ENCODE results near the gene RBM5. TPM values are rescaled to one million over a fixed set of nuclear protein-coding genes. Genes with fewer than 3 reads are reported as not detected.

RBM5 gene
- total RNA-seq, 1 donor = 150 TPM

- Histone ChIP-seq H3K27ac (ENCODE audit: low read depth, low read length) (no peak overlapping the region), H3K9me3 (ENCODE audit: low read depth, low read length) (no peaks in the 10 kb centered on the region), H3K36me3 (ENCODE audit: insufficient read depth, low read length) (peaks cover 83% of the 10 kb centered on the region), H3K27me3 (ENCODE audit: insufficient read depth, low read length) (no peaks in the 10 kb centered on the region), H3K4me1 (ENCODE audit: insufficient read depth, low read length) (no peaks in the 10 kb centered on the region), H4K20me1 (ENCODE audit: insufficient read depth, low read length) (peaks cover 45% of the 10 kb centered on the region), H3K79me2 (ENCODE audit: insufficient read depth, low read length) (no peaks in the 10 kb centered on the region), H3K4me3 (ENCODE audit: insufficient read depth, low read length) (no peak overlapping the region), H3K4me2 (ENCODE audit: insufficient read depth, low read length) (no peak overlapping the region), H2AFZ (ENCODE audit: low read length) (no peak overlapping the region)
- TF ChIP-seq, protein P1, sequence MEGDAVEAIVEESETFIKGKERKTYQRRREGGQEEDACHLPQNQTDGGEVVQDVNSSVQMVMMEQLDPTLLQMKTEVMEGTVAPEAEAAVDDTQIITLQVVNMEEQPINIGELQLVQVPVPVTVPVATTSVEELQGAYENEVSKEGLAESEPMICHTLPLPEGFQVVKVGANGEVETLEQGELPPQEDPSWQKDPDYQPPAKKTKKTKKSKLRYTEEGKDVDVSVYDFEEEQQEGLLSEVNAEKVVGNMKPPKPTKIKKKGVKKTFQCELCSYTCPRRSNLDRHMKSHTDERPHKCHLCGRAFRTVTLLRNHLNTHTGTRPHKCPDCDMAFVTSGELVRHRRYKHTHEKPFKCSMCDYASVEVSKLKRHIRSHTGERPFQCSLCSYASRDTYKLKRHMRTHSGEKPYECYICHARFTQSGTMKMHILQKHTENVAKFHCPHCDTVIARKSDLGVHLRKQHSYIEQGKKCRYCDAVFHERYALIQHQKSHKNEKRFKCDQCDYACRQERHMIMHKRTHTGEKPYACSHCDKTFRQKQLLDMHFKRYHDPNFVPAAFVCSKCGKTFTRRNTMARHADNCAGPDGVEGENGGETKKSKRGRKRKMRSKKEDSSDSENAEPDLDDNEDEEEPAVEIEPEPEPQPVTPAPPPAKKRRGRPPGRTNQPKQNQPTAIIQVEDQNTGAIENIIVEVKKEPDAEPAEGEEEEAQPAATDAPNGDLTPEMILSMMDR (IDR thresholded peaks at IDR 0.05; ENCODE audit: extremely low read depth, low read depth, low read length) = no peak
- DNase-seq (ENCODE audit: insufficient read length, low spot score, missing footprints) = no peak
Observed at GRCh38 chr3:50117120-50117519, 28.4 kb downstream of the RBM5 start.

- Histone ChIP-seq H3K4me2 (ENCODE audit: insufficient read depth, low read length) (no peak overlapping the region), H3K27ac (ENCODE audit: low read depth, low read length) (no peak overlapping the region), H3K79me2 (ENCODE audit: insufficient read depth, low read length) (no peaks in the 10 kb centered on the region), H3K4me1 (ENCODE audit: insufficient read depth, low read length) (no peaks in the 10 kb centered on the region), H3K4me3 (ENCODE audit: insufficient read depth, low read length) (no peak overlapping the region), H3K9me3 (ENCODE audit: low read depth, low read length) (no peaks in the 10 kb centered on the region), H3K36me3 (ENCODE audit: insufficient read depth, low read length) (peaks cover 72% of the 10 kb centered on the region), H2AFZ (ENCODE audit: low read length) (no peak overlapping the region), H3K27me3 (ENCODE audit: insufficient read depth, low read length) (no peaks in the 10 kb centered on the region), H4K20me1 (ENCODE audit: insufficient read depth, low read length) (peaks cover 45% of the 10 kb centered on the region)
- TF ChIP-seq, protein P1 (IDR thresholded peaks at IDR 0.05; ENCODE audit: extremely low read depth, low read depth, low read length) = no peak
- peak; percentile 65 for DNase-seq (ENCODE audit: insufficient read length, low spot score, missing footprints)
Observed at GRCh38 chr3:50118237-50118636, 29.5 kb downstream of the RBM5 start.

- no peak overlapping the region for H2AFZ ChIP-seq (ENCODE audit: low read length)
- H3K9me3 ChIP-seq (ENCODE audit: low read depth, low read length) = no peaks in the 10 kb centered on the region
- no peaks in the 10 kb centered on the region for H3K79me2 ChIP-seq (ENCODE audit: insufficient read depth, low read length)
- no peak for DNase-seq (ENCODE audit: insufficient read length, low spot score, missing footprints)
- TF ChIP-seq, protein P1 (IDR thresholded peaks at IDR 0.05; ENCODE audit: extremely low read depth, low read depth, low read length) = no peak
- H3K27me3 ChIP-seq (ENCODE audit: insufficient read depth, low read length) = no peaks in the 10 kb centered on the region
- H3K36me3 ChIP-seq (ENCODE audit: insufficient read depth, low read length) = peaks cover 57% of the 10 kb centered on the region
- no peak overlapping the region for H3K4me3 ChIP-seq (ENCODE audit: insufficient read depth, low read length)
- peaks cover 4% of the 10 kb centered on the region for H3K4me1 ChIP-seq (ENCODE audit: insufficient read depth, low read length)
- H4K20me1 ChIP-seq (ENCODE audit: insufficient read depth, low read length) = peaks cover 39% of the 10 kb centered on the region
- H3K27ac ChIP-seq (ENCODE audit: low read depth, low read length) = no peak overlapping the region
- H3K4me2 ChIP-seq (ENCODE audit: insufficient read depth, low read length) = no peak overlapping the region
Observed at GRCh38 chr3:50119786-50120185, 31.1 kb downstream of the RBM5 start.

DNA sequence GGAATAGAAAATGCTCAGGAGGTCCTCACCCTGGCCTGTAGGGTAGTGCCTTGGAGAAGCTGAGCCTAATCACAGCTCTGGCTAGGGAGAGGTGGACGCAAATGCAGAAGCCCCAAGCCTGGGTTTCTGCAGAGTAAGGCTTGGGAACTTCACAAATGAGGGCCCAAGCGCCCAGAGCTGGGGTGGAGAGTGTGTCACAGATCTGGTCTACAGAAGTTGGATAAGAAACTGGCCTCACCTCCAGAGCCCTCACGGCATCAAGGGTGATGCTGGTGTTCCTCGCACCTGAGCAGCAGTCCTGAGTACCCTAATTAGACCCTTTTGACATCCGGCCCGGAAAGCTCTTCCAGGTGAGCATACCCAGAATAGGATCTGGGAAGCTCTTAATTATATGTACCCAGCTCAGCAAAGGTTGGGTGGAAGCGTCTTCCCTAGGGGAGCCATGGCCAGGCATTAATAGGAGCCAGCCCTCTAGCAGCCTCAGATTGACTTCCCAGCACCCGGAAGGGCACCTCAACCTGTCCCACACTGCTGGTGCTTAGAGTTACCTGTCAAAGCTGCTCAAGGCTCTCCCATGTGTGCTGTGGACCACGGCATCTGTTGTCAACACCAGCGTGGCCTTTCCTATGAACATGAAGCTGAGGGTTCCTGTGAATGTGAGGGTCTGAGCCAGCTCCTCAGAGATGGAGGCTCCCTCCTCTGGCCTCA is 31.8 kb downstream of the RBM5 start:
- TF ChIP-seq, protein P1 (IDR thresholded peaks at IDR 0.05; ENCODE audit: extremely low read depth, low read depth, low read length) = no peak
- no peak overlapping the region for H3K4me3 ChIP-seq (ENCODE audit: insufficient read depth, low read length)
- peaks cover 5% of the 10 kb centered on the region for H3K4me1 ChIP-seq (ENCODE audit: insufficient read depth, low read length)
- no peaks in the 10 kb centered on the region for H3K27me3 ChIP-seq (ENCODE audit: insufficient read depth, low read length)
- peaks cover 49% of the 10 kb centered on the region for H3K36me3 ChIP-seq (ENCODE audit: insufficient read depth, low read length)
- H3K9me3 ChIP-seq (ENCODE audit: low read depth, low read length) = no peaks in the 10 kb centered on the region
- H3K27ac ChIP-seq (ENCODE audit: low read depth, low read length) = no peak overlapping the region
- no peak overlapping the region for H2AFZ ChIP-seq (ENCODE audit: low read length)
- peak; percentile 73 for DNase-seq (ENCODE audit: insufficient read length, low spot score, missing footprints)
- peaks cover 39% of the 10 kb centered on the region for H4K20me1 ChIP-seq (ENCODE audit: insufficient read depth, low read length)
- H3K79me2 ChIP-seq (ENCODE audit: insufficient read depth, low read length) = no peaks in the 10 kb centered on the region
- no peak overlapping the region for H3K4me2 ChIP-seq (ENCODE audit: insufficient read depth, low read length)
